HepG2 (cell line): ENCODE measurements around the gene CDC6. TPM values are rescaled to one million over a fixed set of nuclear protein-coding genes. Genes with fewer than 3 reads are reported as not detected.

Source experiments
- CBX1 ChIP-seq: IDR thresholded peaks from one replicate; pipeline ENCODE4 v1.6.1; 2016; ENCODE audit warnings: antibody characterized with exemption, low read depth
- FIP1L1 ChIP-seq: fragments of 200-400 bp; formaldehyde crosslinking; IDR thresholded peaks from 2 replicates; pipeline ENCODE4 v1.6.1; 2018; ENCODE audit warnings: low read depth, mild to moderate bottlenecking, low read length, moderate library complexity, borderline replicate concordance; ENCODE audit not compliant: insufficient read depth
- FLYWCH1 ChIP-seq: sonication (generic); formaldehyde crosslinking; IDR thresholded peaks from 2 replicates; pipeline ENCODE4 v1.8.1; 2023; ENCODE audit warnings: mild to moderate bottlenecking, missing genetic modification reagents
- HMG20B ChIP-seq: conservative IDR thresholded peaks from 2 replicates; pipeline ENCODE4 v1.6.1; 2016; ENCODE audit warnings: missing genetic modification reagents, missing compliant biosample characterization
- HOMEZ ChIP-seq: IDR thresholded peaks from 2 replicates; pipeline ENCODE4 v1.6.1; 2016; ENCODE audit warnings: low read depth
- HOXA3 ChIP-seq: sonication (generic); formaldehyde crosslinking; IDR thresholded peaks from 2 replicates; pipeline ENCODE4 v1.5.0; 2020; ENCODE audit warnings: missing genetic modification reagents
- JUN ChIP-seq: sonication (generic); formaldehyde crosslinking; IDR thresholded peaks from 2 replicates; pipeline ENCODE4 v1.4.0; 2020; ENCODE audit warnings: mild to moderate bottlenecking, missing genetic modification reagents
- NCOR1 ChIP-seq: fragments of 200-600 bp; sonication (generic); IDR thresholded peaks from 2 replicates; pipeline ENCODE4 v1.7.0; 2017; ENCODE audit warnings: antibody characterized with exemption, low read length, borderline replicate concordance
- PPARG ChIP-seq: conservative IDR thresholded peaks from 2 replicates; pipeline ENCODE4 v1.6.1; 2016; ENCODE audit warnings: missing biosample characterization, missing genetic modification reagents
- RFX3 ChIP-seq: IDR thresholded peaks from 2 replicates; pipeline ENCODE4 v1.6.1; 2016; ENCODE audit warnings: missing biosample characterization, missing genetic modification reagents
- THAP7 ChIP-seq: sonication (generic); formaldehyde crosslinking; IDR thresholded peaks from 2 replicates; pipeline ENCODE4 v1.8.1; 2023; ENCODE audit warnings: mild to moderate bottlenecking, missing genetic modification reagents
- TRAFD1 ChIP-seq: sonication (generic); formaldehyde crosslinking; IDR thresholded peaks from 2 replicates; pipeline ENCODE4 v1.5.1; 2020; ENCODE audit warnings: missing genetic modification reagents, mild to moderate bottlenecking, borderline replicate concordance
- YY1 ChIP-seq: IDR thresholded peaks from 2 replicates; pipeline ENCODE4 v1.6.1; 2011; ENCODE audit warnings: low read length, low read depth, moderate library complexity, mild to moderate bottlenecking; ENCODE audit not compliant: insufficient read depth, insufficient replicate concordance
- ZC3H13 ChIP-seq: sonication (generic); formaldehyde crosslinking; IDR thresholded peaks from 2 replicates; pipeline ENCODE4 v1.8.1; 2023; ENCODE audit warnings: mild to moderate bottlenecking, missing genetic modification reagents, moderate library complexity
- ZNF20 ChIP-seq: sonication (generic); formaldehyde crosslinking; IDR thresholded peaks from 2 replicates; pipeline ENCODE4 v1.4.0; 2020; ENCODE audit warnings: mild to moderate bottlenecking, moderate library complexity, missing genetic modification reagents
- ZNF784 ChIP-seq: sonication (generic); formaldehyde crosslinking; IDR thresholded peaks from 2 replicates; pipeline ENCODE4 v1.5.1; 2020; ENCODE audit warnings: missing genetic modification reagents, mild to moderate bottlenecking, borderline replicate concordance
- polyA plus RNA-seq, 8 experiments: library from polyadenylated mRNA; depleted of rRNA in 3 of 8; stranded (reverse) in 7 of 8; unstranded in 1 of 8; fragments of >200 nt; fragmentation: Illumina TruSeq in 4 of 8; extraction: Trizol in 4 of 8; gene quantifications; 2 replicates each; pipeline versions ENCODE4 v1.2.1 to v1.2.3, GENCODE V29; 2011 to 2016; ENCODE audit warnings: low read depth in 4 of 8, missing spikeins in 1 of 8, mixed read lengths in 1 of 8; ENCODE audit not compliant: insufficient read depth in 1 of 8
- total RNA-seq, 5 experiments: library from RNA; depleted of rRNA; stranded (reverse); fragments of >200 nt; fragmentation: Illumina TruSeq; extraction: Trizol; gene quantifications; 2 replicates each; pipeline ENCODE4 v1.2.3, GENCODE V29; 2016; ENCODE audit warnings: low read depth in 1 of 5
- TF ChIP-seq, protein P1 (sequence below): sonication (generic); formaldehyde crosslinking; IDR thresholded peaks from 2 replicates; pipeline ENCODE4 v1.4.0; 2020; ENCODE audit warnings: mild to moderate bottlenecking, missing genetic modification reagents
- TF ChIP-seq, protein P2 (sequence below): sonication (generic); formaldehyde crosslinking; IDR thresholded peaks from 2 replicates; pipeline ENCODE4 v1.9.0; 2021; ENCODE audit warnings: missing genetic modification reagents, mild to moderate bottlenecking, borderline replicate concordance
- TF ChIP-seq, protein P3 (sequence below): IDR thresholded peaks from 2 replicates; pipeline ENCODE4 v1.6.1; 2012; ENCODE audit warnings: low read depth, low read length, improper control_type of control experiment

Gene CDC6
- total and polyA plus RNA-seq, 2 of the 13 experiments (the other 11 are each of a cell fraction or from before 2014, with no cell fraction given): 17.4 to 114 TPM

DNA sequence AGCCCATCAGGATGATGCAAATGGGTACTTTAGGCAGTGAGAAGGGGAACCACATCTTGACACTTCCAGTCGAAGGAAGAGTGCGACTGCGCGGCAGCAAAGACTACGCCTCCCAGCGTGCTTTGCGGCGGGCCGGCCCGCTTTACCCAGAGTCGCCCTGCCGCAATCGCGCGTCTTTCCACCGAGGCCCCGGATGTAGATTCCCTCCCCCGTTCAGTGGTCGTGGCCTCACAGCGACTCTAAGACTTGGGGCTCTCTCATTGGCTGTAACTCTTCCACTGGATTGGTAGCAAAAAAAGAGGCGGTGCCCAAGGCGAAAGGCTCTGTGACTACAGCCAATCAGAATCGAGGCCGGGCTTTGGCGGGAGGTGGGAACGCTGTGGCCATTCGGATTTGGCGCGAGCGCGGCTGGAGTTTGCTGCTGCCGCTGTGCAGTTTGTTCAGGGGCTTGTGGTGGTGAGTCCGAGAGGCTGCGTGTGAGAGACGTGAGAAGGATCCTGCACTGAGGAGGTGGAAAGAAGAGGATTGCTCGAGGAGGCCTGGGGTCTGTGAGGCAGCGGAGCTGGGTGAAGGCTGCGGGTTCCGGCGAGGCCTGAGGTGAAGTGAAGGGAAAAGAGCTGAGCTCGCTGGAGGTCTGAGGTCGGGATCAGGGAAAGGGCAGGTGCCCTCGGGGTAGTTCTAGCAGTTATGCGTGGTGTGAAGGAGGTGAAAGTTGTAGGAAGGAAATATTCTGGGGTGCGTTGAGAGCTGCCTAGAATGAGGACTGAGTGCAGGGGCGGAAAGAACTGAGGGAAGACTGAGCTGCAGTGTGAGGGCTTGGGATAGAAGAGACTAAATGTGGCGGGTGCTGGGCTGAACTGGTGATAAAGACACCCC, at the start of gene CDC6 (continued):
- TF ChIP-seq THAP7 (CRISPR knock-in tag) (peak; percentile 97), TRAFD1 (CRISPR knock-in tag) (no peak; the same call in 1 of the 2 replicates), HMG20B (CRISPR knock-in tag) (no peak), FLYWCH1 (CRISPR knock-in tag) (peak; percentile 78; the same call in 1 of the 2 replicates), ZC3H13 (peak; percentile 47; the same call in 1 of the 2 replicates), HOXA3 (CRISPR knock-in tag) (peak; percentile 93), PPARG (CRISPR knock-in tag) (no peak; the same call in none of the 2 replicates), FIP1L1 (peak; percentile 91; the same call in 1 of the 2 replicates), RFX3 (CRISPR knock-in tag) (0 out of 2 replicates have a peak, but pooled peaks have one; percentile 30), CBX1 (no peak), NCOR1 (peak; percentile 15; the same call in 1 of the 2 replicates), ZNF20 (CRISPR knock-in tag) (no peak), YY1 (peak; percentile 69), JUN (CRISPR knock-in tag) (no peak; the same call in 1 of the 2 replicates), ZNF784 (CRISPR knock-in tag) (peak; percentile 91; the same call in 1 of the 2 replicates), HOMEZ (CRISPR knock-in tag) (peak; percentile 69)
- TF ChIP-seq, protein P1, sequence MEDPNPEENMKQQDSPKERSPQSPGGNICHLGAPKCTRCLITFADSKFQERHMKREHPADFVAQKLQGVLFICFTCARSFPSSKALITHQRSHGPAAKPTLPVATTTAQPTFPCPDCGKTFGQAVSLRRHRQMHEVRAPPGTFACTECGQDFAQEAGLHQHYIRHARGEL (CRISPR knock-in tag): no peak
- TF ChIP-seq, protein P2, sequence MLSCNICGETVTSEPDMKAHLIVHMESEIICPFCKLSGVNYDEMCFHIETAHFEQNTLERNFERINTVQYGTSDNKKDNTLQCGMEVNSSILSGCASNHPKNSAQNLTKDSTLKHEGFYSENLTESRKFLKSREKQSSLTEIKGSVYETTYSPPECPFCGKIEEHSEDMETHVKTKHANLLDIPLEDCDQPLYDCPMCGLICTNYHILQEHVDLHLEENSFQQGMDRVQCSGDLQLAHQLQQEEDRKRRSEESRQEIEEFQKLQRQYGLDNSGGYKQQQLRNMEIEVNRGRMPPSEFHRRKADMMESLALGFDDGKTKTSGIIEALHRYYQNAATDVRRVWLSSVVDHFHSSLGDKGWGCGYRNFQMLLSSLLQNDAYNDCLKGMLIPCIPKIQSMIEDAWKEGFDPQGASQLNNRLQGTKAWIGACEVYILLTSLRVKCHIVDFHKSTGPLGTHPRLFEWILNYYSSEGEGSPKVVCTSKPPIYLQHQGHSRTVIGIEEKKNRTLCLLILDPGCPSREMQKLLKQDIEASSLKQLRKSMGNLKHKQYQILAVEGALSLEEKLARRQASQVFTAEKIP (CRISPR knock-in tag): no peak
- TF ChIP-seq, protein P3, sequence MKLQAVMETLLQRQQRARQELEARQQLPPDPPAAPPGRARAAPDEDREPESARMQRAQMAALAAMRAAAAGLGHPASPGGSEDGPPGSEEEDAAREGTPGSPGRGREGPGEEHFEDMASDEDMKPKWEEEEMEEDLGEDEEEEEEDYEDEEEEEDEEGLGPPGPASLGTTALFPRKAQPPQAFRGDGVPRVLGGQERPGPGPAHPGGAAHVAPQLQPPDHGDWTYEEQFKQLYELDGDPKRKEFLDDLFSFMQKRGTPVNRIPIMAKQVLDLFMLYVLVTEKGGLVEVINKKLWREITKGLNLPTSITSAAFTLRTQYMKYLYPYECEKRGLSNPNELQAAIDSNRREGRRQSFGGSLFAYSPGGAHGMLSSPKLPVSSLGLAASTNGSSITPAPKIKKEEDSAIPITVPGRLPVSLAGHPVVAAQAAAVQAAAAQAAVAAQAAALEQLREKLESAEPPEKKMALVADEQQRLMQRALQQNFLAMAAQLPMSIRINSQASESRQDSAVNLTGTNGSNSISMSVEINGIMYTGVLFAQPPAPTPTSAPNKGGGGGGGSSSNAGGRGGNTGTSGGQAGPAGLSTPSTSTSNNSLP: no peak
